ENCODE results near the gene TUBB. TPM values are rescaled to one million over a fixed set of nuclear protein-coding genes. Genes with fewer than 3 reads are reported as not detected.
"Not testable (repeated sequence)": the region's sequence is repeated elsewhere in the genome, so short reads cannot be mapped to it uniquely, and the experiment has no call there.

TUBB gene
- total RNA-seq, 2 donors from 2014 or later, result 80.9 to 84.4 TPM

DNA sequence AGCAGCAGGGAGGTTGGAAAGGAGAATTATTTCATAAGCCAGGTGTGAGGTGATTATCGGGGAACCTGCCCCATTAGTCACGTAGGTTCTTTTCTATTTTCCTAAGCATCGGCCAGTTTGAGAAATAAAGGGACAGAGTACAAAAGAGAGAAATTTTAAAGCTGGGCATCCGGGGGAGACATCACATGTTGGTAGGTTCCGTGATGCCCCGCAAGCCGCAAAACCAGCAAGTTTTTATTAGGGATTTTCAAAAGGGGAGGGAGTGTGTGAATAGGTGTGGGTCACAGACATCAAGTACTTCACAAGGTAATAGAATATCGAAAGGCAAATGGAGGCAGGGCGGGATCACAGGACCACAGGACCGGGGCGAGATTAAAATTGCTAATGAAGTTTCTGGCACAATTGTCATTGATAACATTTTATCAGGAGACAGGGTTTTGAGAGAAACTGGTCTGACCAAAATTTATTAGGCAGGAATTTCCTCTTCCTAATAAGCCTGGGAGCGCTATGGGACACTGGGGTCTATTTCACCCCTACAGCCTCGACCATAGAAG, 44.4 kb downstream of the TUBB start:
- H3K4me3 ChIP-seq; ATAC-seq; H3K27me3 ChIP-seq; intact Hi-C loops (cut with DNase I); H3K36me3 ChIP-seq (replicated peaks in 1 of 2; ENCODE audit: insufficient read depth in 1 of 2, low read depth in 2 of 2); H3K9me3 ChIP-seq; DNase-seq: not testable (repeated sequence)
- peaks cover 36% of the 10 kb centered on the region for H3K4me1 ChIP-seq
- H3K27ac ChIP-seq, result peak overlapping the region; percentile 74 to 94 (median 86)
- TF ChIP-seq POLR2A (IDR thresholded peaks at IDR 0.05), result peak in 1 of 3 donors; percentile 57
- 45% methylated on average over 13 of the region's 13 CpGs for WGBS, 2 donors

DNA sequence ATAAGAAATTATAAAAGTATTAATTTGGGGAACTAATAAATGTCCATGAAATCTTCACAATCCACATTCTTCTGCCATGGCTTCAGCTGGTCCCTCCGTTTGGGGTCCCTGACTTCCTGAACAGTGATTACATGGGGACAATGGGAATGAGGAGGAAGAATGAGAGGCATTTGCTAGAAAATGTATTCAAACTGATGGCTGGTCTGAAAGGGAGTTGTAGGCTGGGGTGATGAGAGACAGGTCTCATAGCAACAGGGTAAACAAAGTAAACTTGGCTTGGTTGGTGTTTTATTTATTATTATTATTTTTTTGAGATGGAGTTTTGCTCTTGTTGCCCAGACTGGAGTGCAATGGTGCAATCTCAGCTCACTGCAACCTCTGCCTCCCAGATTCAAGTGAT, 45.3 kb downstream of the TUBB start:
- intact Hi-C loops (cut with DNase I); H3K4me3 ChIP-seq; H3K27me3 ChIP-seq; DNase-seq; H3K36me3 ChIP-seq (replicated peaks in 1 of 2; ENCODE audit: insufficient read depth in 1 of 2, low read depth in 2 of 2); ATAC-seq; H3K9me3 ChIP-seq: not testable (repeated sequence)
- WGBS, 2 donors, result 62 to 79% methylated on average over 1 of the region's 1 CpG
- Histone ChIP-seq H3K4me1 (peaks cover 46% of the 10 kb centered on the region), H3K27ac (peak overlapping the region in 3 of 4 donors; percentile 29 to 94 (median 89))

DNA sequence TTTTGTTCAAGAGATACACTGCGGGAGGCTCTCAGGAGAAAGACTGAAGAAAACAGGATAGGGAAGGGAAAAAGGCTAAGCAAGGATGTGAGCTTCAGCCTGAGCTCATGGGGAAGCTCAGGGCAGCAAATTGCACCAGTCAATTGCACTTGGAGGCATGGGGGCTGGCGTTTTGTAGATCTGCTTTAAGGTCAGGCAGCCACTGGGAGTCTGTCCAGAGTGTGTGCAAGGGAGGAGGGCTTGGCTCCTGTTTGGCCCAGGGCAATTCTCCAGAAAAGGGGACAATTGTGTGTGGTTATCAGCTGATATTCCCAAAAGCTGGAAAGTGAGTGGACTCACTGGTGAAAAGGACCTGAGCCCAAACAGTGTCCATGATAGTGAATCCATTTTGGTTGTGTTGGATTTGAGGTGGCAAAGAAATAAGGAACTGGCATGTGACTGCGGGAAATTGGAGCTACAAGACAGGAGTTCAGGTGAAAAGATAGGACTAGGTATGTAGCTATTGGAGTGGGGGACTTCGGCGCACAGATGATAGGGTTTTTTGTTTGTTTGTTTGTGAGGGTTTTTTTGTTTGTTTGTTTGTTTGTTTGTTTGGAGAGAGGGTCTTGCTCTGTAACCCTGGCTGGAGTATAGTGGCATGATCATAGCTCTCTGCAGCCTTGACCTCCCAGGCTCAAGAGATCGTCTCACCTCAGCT, 46.5 kb downstream of the TUBB start:
- Histone ChIP-seq H3K27me3 (no peaks in the 10 kb centered on the region), H3K4me1 (peaks cover 46% of the 10 kb centered on the region), H3K36me3 (replicated peaks in 1 of 2; ENCODE audit: insufficient read depth in 1 of 2, low read depth in 2 of 2) (no peaks in the 10 kb centered on the region), H3K9me3 (no peaks in the 10 kb centered on the region), H3K4me3 (no peak overlapping the region), H3K27ac (peak overlapping the region; percentile 25 to 94 (median 40))
- WGBS, 2 donors, result 51 to 56% methylated on average over 6 of the region's 6 CpGs
- intact Hi-C loops (cut with DNase I), result no loop called here
- ATAC-seq, result no peak
- DNase-seq, result peak in 1 of 4 donors; percentile 36
- TF ChIP-seq, protein P1, sequence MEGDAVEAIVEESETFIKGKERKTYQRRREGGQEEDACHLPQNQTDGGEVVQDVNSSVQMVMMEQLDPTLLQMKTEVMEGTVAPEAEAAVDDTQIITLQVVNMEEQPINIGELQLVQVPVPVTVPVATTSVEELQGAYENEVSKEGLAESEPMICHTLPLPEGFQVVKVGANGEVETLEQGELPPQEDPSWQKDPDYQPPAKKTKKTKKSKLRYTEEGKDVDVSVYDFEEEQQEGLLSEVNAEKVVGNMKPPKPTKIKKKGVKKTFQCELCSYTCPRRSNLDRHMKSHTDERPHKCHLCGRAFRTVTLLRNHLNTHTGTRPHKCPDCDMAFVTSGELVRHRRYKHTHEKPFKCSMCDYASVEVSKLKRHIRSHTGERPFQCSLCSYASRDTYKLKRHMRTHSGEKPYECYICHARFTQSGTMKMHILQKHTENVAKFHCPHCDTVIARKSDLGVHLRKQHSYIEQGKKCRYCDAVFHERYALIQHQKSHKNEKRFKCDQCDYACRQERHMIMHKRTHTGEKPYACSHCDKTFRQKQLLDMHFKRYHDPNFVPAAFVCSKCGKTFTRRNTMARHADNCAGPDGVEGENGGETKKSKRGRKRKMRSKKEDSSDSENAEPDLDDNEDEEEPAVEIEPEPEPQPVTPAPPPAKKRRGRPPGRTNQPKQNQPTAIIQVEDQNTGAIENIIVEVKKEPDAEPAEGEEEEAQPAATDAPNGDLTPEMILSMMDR (IDR thresholded peaks at IDR 0.05), result no peak
- no peak for TF ChIP-seq POLR2A (IDR thresholded peaks at IDR 0.05)

DNA sequence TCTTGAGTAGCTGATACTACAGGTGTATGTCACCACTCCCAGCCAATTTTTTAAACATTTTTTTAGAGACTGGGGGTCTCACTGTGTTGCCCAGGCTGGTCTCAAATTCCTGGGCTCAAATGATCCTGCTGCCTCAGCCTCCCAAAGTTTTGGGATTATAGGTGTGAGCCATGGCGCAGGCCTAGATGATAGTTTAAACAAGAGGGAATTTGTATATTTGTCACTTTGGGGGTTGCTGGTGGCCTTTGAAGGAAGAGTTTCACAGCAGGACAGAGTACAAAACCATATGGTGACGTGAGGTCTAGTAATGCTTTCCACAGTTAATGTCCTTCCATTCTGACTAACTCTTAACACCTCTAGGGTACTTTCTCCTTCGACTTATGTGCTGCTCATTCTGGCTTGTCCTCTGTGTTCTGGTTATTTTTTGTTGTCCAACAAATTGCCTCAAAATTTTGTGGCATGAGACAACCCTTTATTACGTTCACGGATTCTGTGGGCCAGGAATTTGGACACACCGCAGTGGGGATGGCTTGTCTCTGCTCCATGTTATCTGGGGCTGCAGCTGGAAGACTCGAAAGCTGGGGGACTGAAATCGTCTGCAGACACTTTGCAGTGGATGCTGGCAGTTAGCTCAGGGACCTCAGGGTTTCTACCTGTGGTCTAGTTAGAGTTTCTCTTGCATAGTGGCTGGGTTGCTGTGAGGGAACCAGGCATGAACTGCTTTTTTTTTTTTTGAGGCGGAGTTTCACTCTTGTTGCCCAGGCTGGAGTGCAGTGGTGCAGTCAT, 47.2 kb downstream of the TUBB start:
- no peak overlapping the region for H3K4me3 ChIP-seq
- no peaks in the 10 kb centered on the region for H3K27me3 ChIP-seq
- H3K27ac ChIP-seq, result peak overlapping the region in 2 of 4 donors; percentile 29 to 50
- H3K36me3 ChIP-seq (replicated peaks in 1 of 2; ENCODE audit: insufficient read depth in 1 of 2, low read depth in 2 of 2), result no peaks in the 10 kb centered on the region
- intact Hi-C loops (cut with DNase I), result no loop called here
- TF ChIP-seq, protein P1 (IDR thresholded peaks at IDR 0.05), result no peak
- TF ChIP-seq POLR2A (IDR thresholded peaks at IDR 0.05), result no peak
- H3K9me3 ChIP-seq, result no peaks in the 10 kb centered on the region
- WGBS, 2 donors, result 69 to 85% methylated on average over 9 of the region's 9 CpGs
- ATAC-seq, result no peak
- DNase-seq, result no peak
- H3K4me1 ChIP-seq, result peaks cover 46% of the 10 kb centered on the region

DNA sequence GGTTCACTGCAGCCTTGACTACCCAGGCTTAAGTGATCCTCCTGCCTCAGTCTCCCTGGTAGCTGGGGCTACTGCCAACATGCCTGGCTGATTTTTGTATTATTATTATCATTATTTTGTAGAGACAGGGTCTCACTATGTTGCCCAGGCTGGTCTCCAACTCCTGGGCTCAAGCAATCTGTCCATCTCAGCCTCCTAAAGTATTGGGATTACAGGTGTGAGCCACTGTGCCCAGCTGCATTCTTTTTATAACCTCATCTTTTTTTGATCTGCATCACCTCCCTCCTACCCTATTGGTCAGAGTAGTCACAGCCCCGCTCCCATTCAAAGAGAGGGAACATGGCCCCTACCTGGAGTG, 47.8 kb downstream of the TUBB start:
- no peak overlapping the region for H3K27ac ChIP-seq
- ATAC-seq (no peak), DNase-seq (no peak)
- 94 to 100% methylated on average over 1 of the region's 1 CpG for WGBS, 2 donors
- TF ChIP-seq, protein P1 (IDR thresholded peaks at IDR 0.05), result no peak
- no peak for TF ChIP-seq POLR2A (IDR thresholded peaks at IDR 0.05)
- no peaks in the 10 kb centered on the region for H3K36me3 ChIP-seq (replicated peaks in 1 of 2; ENCODE audit: insufficient read depth in 1 of 2, low read depth in 2 of 2)
- H3K9me3 ChIP-seq, result no peaks in the 10 kb centered on the region
- H3K27me3 ChIP-seq, result no peaks in the 10 kb centered on the region
- H3K4me3 ChIP-seq, result no peak overlapping the region
- intact Hi-C loops (cut with DNase I), result no loop called here
- peaks cover 46% of the 10 kb centered on the region for H3K4me1 ChIP-seq

All from body of pancreas (tissue), 4 donors.